GM21390 (cell line): ENCODE data around the gene SFXN5.
"Not testable (repeated sequence)": the region's sequence is repeated elsewhere in the genome, so short reads cannot be mapped to it uniquely, and the experiment has no call there.

Experiments used
- ATAC-seq: cut with Tn5 transposase; IDR thresholded peaks from one replicate; pipeline ENCODE4 v1.9.1; 2021; ENCODE audit not compliant: unreplicated experiment

SFXN5 gene

DNA sequence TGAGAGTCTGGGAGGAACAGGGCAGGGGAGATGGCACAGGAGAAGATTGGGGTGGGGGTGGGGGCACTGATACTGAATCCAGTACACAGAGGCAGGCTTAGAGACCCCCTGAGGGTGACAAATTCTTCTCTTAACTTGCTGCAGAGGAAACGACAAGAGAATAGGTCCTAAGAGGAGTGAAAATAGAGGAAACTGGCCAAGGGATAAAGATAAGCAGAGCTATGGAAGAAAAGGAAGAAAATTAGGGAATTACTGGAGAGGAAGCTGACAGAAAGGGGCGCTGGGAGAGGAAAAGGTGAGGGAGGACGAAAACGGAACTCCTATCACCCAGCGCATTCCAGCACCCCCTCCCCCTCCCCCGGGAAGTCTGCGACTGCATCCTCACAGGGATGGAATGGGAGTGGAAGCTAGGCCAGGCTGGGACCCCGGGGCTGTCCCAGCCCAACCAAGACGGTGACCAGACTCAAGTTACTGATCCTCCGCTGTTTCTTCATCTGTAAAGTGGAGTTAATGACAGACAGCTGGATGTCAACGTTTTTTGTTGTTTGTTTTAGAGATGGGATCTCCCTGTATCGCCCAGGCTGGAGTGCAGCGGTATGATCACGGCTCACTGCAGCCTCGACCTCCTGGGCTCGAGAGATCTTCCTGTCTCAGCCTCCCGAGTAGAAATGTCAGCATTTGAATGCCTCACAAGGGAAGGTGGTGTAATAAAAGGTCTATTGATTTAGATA lies 156.8 kb downstream of the SFXN5 start:
- no peak for ATAC-seq

GRCh38 chr2:72914206-72914559 lies 157.3 kb downstream of the SFXN5 start:
- no peak for ATAC-seq

GRCh38 chr2:72913486-72914205 lies 157.9 kb downstream of the SFXN5 start:
- ATAC-seq: no peak

DNA sequence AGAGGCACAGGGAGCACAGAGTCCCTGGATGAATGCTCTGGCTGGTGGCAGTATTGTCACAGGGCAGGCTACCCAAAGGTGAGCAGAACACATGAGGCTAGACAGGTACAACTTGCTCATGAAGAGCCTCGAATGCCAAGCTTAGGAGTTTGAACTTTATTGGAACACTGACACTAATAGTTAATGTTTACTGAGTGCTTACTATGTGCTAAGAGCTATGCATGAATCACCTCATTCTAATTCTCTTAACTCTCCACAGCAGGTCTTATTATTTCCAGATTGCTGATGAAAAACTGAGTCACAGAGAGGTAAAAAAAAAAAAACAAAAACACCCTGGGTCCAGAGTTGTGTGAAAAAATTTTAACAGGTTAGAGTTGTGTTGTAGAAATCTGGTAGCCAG lies 160.3 kb downstream of the SFXN5 start:
- ATAC-seq: no peak

- no peak for ATAC-seq
Measured at GRCh38 chr2:72908741-72909140, 162.8 kb downstream of the SFXN5 start.

DNA sequence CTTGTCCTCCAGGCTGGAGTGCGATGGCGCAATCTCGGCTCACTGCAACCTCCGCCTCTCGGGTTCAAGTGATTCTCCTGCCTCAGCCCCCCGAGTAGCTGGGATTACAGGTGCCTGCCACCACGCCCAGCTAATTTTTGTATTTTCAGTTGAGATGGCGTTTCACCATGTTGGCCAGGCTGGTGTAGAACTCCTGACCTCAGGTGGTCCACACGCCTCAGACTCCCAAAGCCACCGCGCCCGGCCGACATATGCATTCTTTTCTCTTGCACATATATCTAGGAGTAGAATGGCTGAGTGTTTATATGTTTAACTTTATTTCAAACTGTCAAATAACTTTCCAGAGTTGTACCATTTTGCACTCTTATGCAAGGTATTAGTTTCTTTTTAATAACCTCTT lies 164.1 kb downstream of the SFXN5 start:
- not testable (repeated sequence) for ATAC-seq

DNA sequence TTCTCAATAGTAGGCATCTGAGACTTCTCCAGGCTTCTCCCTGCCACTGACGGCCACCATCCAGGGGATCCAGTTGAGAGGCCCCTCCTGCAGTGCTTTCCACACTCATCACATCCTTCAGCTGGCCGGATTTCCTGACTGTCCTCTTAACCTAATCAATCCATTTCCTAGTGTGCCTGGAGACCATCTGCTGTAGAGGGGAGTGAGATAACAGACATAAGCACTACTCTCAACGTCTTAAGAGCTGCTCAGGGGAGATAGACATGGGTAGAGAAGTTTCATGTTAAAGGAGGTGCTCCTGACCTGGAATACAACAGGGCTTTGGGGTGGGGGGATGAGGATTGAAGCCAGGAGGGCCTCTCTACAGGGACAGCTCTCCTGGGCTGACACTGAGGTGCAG lies 170.1 kb downstream of the SFXN5 start:
- no peak for ATAC-seq

GRCh38 chr2:72900191-72900825 lies 171.2 kb downstream of the SFXN5 start:
- ATAC-seq: no peak

DNA sequence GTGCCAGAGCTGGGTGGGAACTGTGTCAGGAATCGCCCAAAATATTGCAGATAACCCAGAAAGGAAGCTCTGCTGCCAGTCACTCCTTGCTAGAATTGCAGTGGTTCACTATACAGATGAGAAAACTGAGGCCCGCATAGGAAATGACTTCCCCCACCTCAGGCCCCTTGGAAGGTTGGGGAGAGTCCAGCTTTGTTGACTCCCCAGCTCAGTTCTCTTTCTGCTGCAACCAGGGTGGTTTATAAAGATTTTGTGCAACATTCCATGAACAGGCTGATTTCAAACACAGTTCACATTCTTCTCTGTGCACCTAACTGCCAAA lies 173.0 kb downstream of the SFXN5 start:
- ATAC-seq: no peak

- no peak for ATAC-seq
Measured at GRCh38 chr2:72897785-72898584, 173.5 kb downstream of the SFXN5 start.

- no peak for ATAC-seq
Measured at GRCh38 chr2:72896446-72896845, 175.1 kb downstream of the SFXN5 start.

- no peak for ATAC-seq
Measured at GRCh38 chr2:72895759-72896281, 175.7 kb downstream of the SFXN5 start.

DNA sequence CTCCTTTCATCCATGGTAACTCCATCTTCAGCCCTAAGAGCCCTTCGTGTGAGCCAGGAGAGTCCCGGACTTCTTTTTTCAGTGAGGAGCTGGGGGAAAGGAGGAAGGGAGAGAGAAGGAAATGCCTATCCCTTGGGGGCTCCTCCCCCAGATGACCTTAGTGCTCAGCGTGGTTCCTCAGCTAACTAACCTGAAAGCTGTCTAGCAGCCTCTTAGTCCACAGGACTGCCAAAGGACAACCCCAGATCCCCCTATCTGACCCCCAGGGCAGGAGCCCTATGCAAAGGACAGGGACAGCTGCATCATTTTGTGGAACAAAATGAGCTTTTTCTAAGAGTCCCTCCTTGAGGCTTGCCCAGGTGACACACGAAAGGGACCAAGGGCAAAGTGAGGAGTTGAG lies 176.4 kb downstream of the SFXN5 start:
- no peak for ATAC-seq

DNA sequence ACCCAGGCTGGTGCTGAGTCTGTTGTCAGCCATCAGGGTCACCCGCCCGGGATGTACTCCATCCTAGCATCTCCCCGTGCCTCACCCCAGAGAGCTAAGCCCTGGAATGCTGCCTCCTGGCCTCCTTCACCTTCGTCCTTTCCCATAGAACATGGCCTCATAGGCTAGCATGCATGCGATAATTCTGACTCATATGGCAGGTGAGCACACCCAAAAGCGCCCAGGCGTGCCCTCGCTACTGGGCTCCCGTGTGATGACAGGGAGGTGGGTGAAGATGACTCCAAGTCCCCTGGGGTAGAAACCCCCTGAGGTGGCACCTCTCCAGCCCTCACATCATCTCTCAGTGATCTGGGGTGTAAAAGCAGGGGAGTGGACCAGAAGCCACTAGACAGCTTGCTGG lies 177.0 kb downstream of the SFXN5 start:
- ATAC-seq: no peak

DNA sequence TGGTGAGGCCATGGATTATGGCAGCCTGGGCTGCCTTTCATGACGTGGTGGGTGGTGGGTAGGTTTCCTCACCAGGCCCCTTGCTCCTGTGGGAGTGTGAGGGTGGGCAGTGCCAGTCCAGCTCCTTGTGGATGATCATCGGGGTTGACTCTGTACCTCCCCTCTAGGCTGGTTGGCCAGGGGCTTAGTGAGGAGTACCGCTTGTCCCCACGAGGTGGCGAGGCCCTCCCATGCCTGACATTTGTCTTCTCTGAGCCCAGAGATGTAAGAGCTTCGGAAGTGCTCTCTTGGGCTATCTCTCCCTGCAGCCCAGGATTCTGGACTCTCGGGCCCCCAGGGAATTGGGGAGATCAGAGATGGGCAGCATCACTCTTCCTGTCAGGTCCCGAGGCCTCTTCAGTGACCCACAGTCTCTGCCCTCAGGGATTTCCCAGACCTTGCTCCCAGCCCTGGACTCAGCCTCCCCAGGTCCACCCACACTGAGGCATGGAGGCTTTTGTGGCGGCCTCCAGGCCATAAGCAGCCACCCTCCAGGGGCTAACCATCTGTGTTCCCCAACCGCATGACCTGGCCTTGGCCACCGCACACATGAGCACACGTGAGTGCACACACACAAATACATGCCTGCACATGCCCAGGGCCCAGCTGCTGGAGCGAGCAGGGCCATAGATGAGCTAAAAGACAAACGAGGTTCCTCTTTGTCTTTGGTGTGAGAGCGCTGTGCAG lies 177.8 kb downstream of the SFXN5 start:
- peak; percentile 66 for ATAC-seq

- ATAC-seq: peak; percentile 54
Measured at GRCh38 chr2:72892506-72893173, 178.9 kb downstream of the SFXN5 start.
